H1 (cell line): ENCODE data around the gene THUMPD2. TPM values are rescaled to one million over a fixed set of nuclear protein-coding genes. Genes with fewer than 3 reads are reported as not detected.

Experiments
- CTCF ChIA-PET: fragments of 300-600 bp; sonication (Branson Sonifier 250); formaldehyde crosslinking; loops from one replicate; lab custom pipeline; 2021; ENCODE audit not compliant: partially characterized antibody; lab: Charles Lee
- POLR2A ChIA-PET: fragments of 300-600 bp; sonication (Branson Sonifier 250); formaldehyde crosslinking; loops from one replicate; lab custom pipeline; 2021; ENCODE audit warnings: inconsistent platforms; ENCODE audit not compliant: partially characterized antibody; lab: Charles Lee
- DNase-seq, 2 experiments: peaks; one replicate each; pipeline versions ENCODE4 v3.0.0 to v3.0.0-alpha.2; 2010 to 2022; ENCODE audit warnings: low spot score in 2 of 2, low read depth in 1 of 2, mixed read lengths in 1 of 2
- FAIRE-seq: peaks from 2 replicates; lab custom pipeline; 2011; peaks lifted over from hg19 to GRCh38; lab: Jason Lieb, UNC
- H2AFZ ChIP-seq: 2 replicates; pipeline ENCODE4 v1.8.1; 2012; ENCODE audit warnings: low read length, inconsistent platforms
- H2AK5ac ChIP-seq: 2 replicates; pipeline ENCODE4 v1.6.1; 2013; ENCODE audit warnings: low read depth, low read length
- H2BK120ac ChIP-seq: replicated peaks from 2 replicates; pipeline ENCODE3; 2013; ENCODE audit warnings: low read depth, low read length, inconsistent platforms
- H2BK12ac ChIP-seq: 2 replicates; pipeline ENCODE4 v1.6.1; 2013; ENCODE audit warnings: low read depth, low read length
- H2BK15ac ChIP-seq: 2 replicates; pipeline ENCODE4 v1.6.1; 2013; ENCODE audit warnings: low read length
- H2BK20ac ChIP-seq: 2 replicates; pipeline ENCODE4 v1.6.1; 2013; ENCODE audit warnings: low read length
- H2BK5ac ChIP-seq: 2 replicates; pipeline ENCODE4 v1.6.1; 2013; ENCODE audit warnings: low read depth, low read length
- H3K14ac ChIP-seq: 2 replicates; pipeline ENCODE4 v1.6.1; 2013; ENCODE audit warnings: inconsistent platforms; ENCODE audit not compliant: insufficient read length
- H3K18ac ChIP-seq: 2 replicates; pipeline ENCODE4 v1.6.1; 2013; ENCODE audit warnings: low read length; ENCODE audit errors: extremely low read depth
- H3K23ac ChIP-seq: 2 replicates; pipeline ENCODE4 v1.6.1; 2013; ENCODE audit warnings: inconsistent platforms; ENCODE audit not compliant: insufficient read length
- H3K23me2 ChIP-seq: 2 replicates; pipeline ENCODE4 v1.6.1; 2013; ENCODE audit warnings: low read depth, low read length
- H3K27ac ChIP-seq: 2 replicates; pipeline ENCODE4 v1.6.1; 2011; ENCODE audit warnings: low read depth, low read length, inconsistent platforms
- H3K27me3 ChIP-seq, 4 experiments: replicated peaks in 1 of 4; 1 replicate in 1 of 4; 2 replicates in 3 of 4; pipeline versions ENCODE4 v1.6.1 to v1.8.1; 2011 to 2013; ENCODE audit warnings: low read length in 3 of 4, mild to moderate bottlenecking in 3 of 4, inconsistent platforms in 2 of 4, mixed read lengths in 2 of 4, moderate library complexity in 1 of 4; ENCODE audit not compliant: control insufficient read depth in 3 of 4, insufficient read depth in 3 of 4; ENCODE audit errors: extremely low read depth in 1 of 4
- H3K36me3 ChIP-seq, 4 experiments: 2 replicates each; pipeline versions ENCODE4 v1.6.1 to v1.8.1; 2011 to 2013; ENCODE audit warnings: mild to moderate bottlenecking in 4 of 4, low read length in 3 of 4, moderate library complexity in 2 of 4, control low read depth in 1 of 4, inconsistent platforms in 1 of 4; ENCODE audit not compliant: insufficient read depth in 4 of 4, control insufficient read depth in 2 of 4
- H3K4ac ChIP-seq: replicated peaks from 2 replicates; pipeline ENCODE3; 2013; ENCODE audit warnings: low read length, low read depth, mixed read lengths, inconsistent platforms; ENCODE audit not compliant: insufficient read length
- H3K4me1 ChIP-seq, 4 experiments: replicated peaks in 1 of 4; 1 replicate in 1 of 4; 2 replicates in 3 of 4; pipeline versions ENCODE4 v1.6.1 to v1.8.1; 2011 to 2013; ENCODE audit warnings: low read length in 3 of 4, inconsistent platforms in 2 of 4, mixed read lengths in 1 of 4; ENCODE audit not compliant: insufficient read depth in 4 of 4, control insufficient read depth in 3 of 4
- H3K4me2 ChIP-seq, 2 experiments: 2 replicates each; pipeline versions ENCODE4 v1.6.1 to v1.8.1; 2011 to 2013; ENCODE audit warnings: low read depth in 2 of 2, low read length in 2 of 2, control low read depth in 1 of 2, inconsistent platforms in 1 of 2, mild to moderate bottlenecking in 1 of 2; ENCODE audit not compliant: insufficient read depth in 1 of 2
- H3K4me3 ChIP-seq, 4 experiments: fragments of 200-600, 300-600 bp in 1 of 4; sonication (generic), shearing (Covaris generic), sonication (Bioruptor Twin) in 1 of 4; 2 replicates each; pipeline versions ENCODE4 v1.5.1 to v1.8.1; 2011 to 2016; ENCODE audit warnings: low read length in 4 of 4, low read depth in 3 of 4, control low read depth in 2 of 4, inconsistent platforms in 2 of 4, mild to moderate bottlenecking in 2 of 4, mixed read lengths in 1 of 4, moderate library complexity in 1 of 4; ENCODE audit not compliant: insufficient read depth in 2 of 4; ENCODE audit errors: extremely low read depth in 1 of 4
- H3K56ac ChIP-seq: replicated peaks from 2 replicates; pipeline ENCODE3; 2013; ENCODE audit warnings: low read depth, mild to moderate bottlenecking, mixed read lengths, low read length, inconsistent platforms; ENCODE audit not compliant: insufficient read length
- H3K79me1 ChIP-seq: 2 replicates; pipeline ENCODE4 v1.6.1; 2013; ENCODE audit warnings: low read depth, low read length, control low read depth
- H3K79me2 ChIP-seq, 2 experiments: 2 replicates each; pipeline versions ENCODE4 v1.6.1 to v1.8.1; 2012 to 2013; ENCODE audit warnings: low read length in 2 of 2, mild to moderate bottlenecking in 2 of 2, inconsistent platforms in 1 of 2; ENCODE audit not compliant: insufficient read depth in 2 of 2, control insufficient read depth in 1 of 2
- H3K9ac ChIP-seq, 4 experiments: replicated peaks in 1 of 4; 1 replicate in 1 of 4; 2 replicates in 3 of 4; pipeline versions ENCODE4 v1.6.1 to v1.8.1; 2011 to 2013; ENCODE audit warnings: low read depth in 3 of 4, low read length in 3 of 4, control low read depth in 2 of 4, mild to moderate bottlenecking in 2 of 4, moderate library complexity in 2 of 4, inconsistent platforms in 1 of 4; ENCODE audit errors: extremely low read depth in 1 of 4
- H3K9me3 ChIP-seq, 2 experiments: 2 replicates each; pipeline versions ENCODE4 v1.6.1 to v1.8.1; 2012 to 2013; ENCODE audit warnings: mild to moderate bottlenecking in 2 of 2, moderate library complexity in 2 of 2, control low read depth in 1 of 2, inconsistent platforms in 1 of 2, low read depth in 1 of 2, low read length in 1 of 2, mixed read lengths in 1 of 2; ENCODE audit not compliant: insufficient read depth in 2 of 2
- H4K20me1 ChIP-seq, 2 experiments: replicated peaks in 1 of 2; 2 replicates each; pipeline versions ENCODE3 to v1.8.1; 2011 to 2013; ENCODE audit warnings: inconsistent platforms in 2 of 2, low read length in 2 of 2, mild to moderate bottlenecking in 1 of 2; ENCODE audit not compliant: insufficient read depth in 2 of 2, control insufficient read depth in 1 of 2
- H4K5ac ChIP-seq: 2 replicates; pipeline ENCODE4 v1.6.1; 2013; ENCODE audit warnings: low read length, low read depth, mixed read lengths, inconsistent platforms; ENCODE audit not compliant: insufficient read length
- H4K8ac ChIP-seq: 2 replicates; pipeline ENCODE4 v1.8.0; 2013; ENCODE audit warnings: mild to moderate bottlenecking, moderate library complexity, low read length, inconsistent platforms; ENCODE audit not compliant: insufficient read depth; ENCODE audit errors: extremely low read depth
- H4K91ac ChIP-seq: replicated peaks from 2 replicates; pipeline ENCODE3; 2013; ENCODE audit warnings: low read length, mixed read lengths, inconsistent platforms; ENCODE audit not compliant: insufficient read length
- BRCA1 ChIP-seq: IDR thresholded peaks from 2 replicates; pipeline ENCODE4 v1.6.1; 2012; ENCODE audit warnings: low read depth, low read length, improper control_type of control experiment
- CHD1 ChIP-seq: IDR thresholded peaks from 2 replicates; pipeline ENCODE4 v1.6.1; 2012; ENCODE audit warnings: low read depth, low read length, improper control_type of control experiment
- KDM4A ChIP-seq: IDR thresholded peaks from one replicate; pipeline ENCODE4 v1.7.1; 2012; ENCODE audit warnings: low read depth, mild to moderate bottlenecking, moderate library complexity, low read length, inconsistent platforms; ENCODE audit not compliant: severe bottlenecking
- MAFK ChIP-seq: IDR thresholded peaks from 2 replicates; pipeline ENCODE4 v1.6.1; 2012; ENCODE audit warnings: low read depth, mild to moderate bottlenecking, improper control_type of control experiment, low read length
- RAD21 ChIP-seq, 2 experiments: IDR thresholded peaks in 1 of 2; conservative IDR thresholded peaks in 1 of 2; 2 replicates each; pipeline ENCODE4 v1.6.1; 2011; ENCODE audit warnings: low read depth in 2 of 2, low read length in 2 of 2, improper control_type of control experiment in 1 of 2, inconsistent platforms in 1 of 2, mild to moderate bottlenecking in 1 of 2, moderate library complexity in 1 of 2
- RBBP5 ChIP-seq: IDR thresholded peaks from 2 replicates; pipeline ENCODE4 v1.7.1; 2012; ENCODE audit warnings: low read depth, mild to moderate bottlenecking, inconsistent platforms, low read length, moderate library complexity, borderline replicate concordance
- RXRA ChIP-seq: IDR thresholded peaks from 2 replicates; pipeline ENCODE4 v1.6.1; 2011; ENCODE audit warnings: low read depth, mild to moderate bottlenecking, low read length, moderate library complexity; ENCODE audit not compliant: insufficient read depth
- TAF1 ChIP-seq: IDR thresholded peaks from 2 replicates; pipeline ENCODE4 v1.6.1; 2011; ENCODE audit warnings: mild to moderate bottlenecking, low read depth, low read length
- WGBS, 2 experiments: shearing (Covaris generic) in 1 of 2; methylation state at CpG; one replicate each; pipeline versions ENCODE4 v1.1.6 to v1.1.7; 2013 to 2015; ENCODE audit warnings: low lambda C conversion rate in 2 of 2, mixed read lengths in 2 of 2, inconsistent platforms in 1 of 2, low coverage in 1 of 2, missing lambda C conversion rate in 1 of 2; ENCODE audit not compliant: insufficient replicate concordance in 2 of 2, insufficient coverage in 1 of 2, insufficient read length in 1 of 2; ENCODE audit errors: extremely low coverage in 1 of 2, missing lambda C conversion rate in 1 of 2; 5-methylcytosine and 5-hydroxymethylcytosine counted together
- polyA plus RNA-seq, 7 experiments: library from polyadenylated mRNA; depleted of rRNA in 3 of 7; stranded (reverse) in 5 of 7; unstranded in 2 of 7; fragments of >200 nt in 5 of 7; fragments of 200-250 nt in 2 of 7; gene quantifications; 1 replicate in 5 of 7; 2 replicates in 1 of 7; 4 replicates in 1 of 7; pipeline versions ENCODE4 v1.2.1 to v1.2.3, GENCODE V29; 2011 to 2013; ENCODE audit warnings: missing spikeins in 2 of 7, mixed read lengths in 2 of 7
- total RNA-seq: library from RNA; stranded (reverse); fragmentation: NEBNext Ultra II Directional; extraction: Animal tissue kit (Norgen Biotek cat#: 25700); gene quantifications from 2 replicates; pipeline ENCODE4 v1.2.1, GENCODE V29; 2021

The THUMPD2 gene
- total and polyA plus RNA-seq, 2 of the 8 experiments (the other 6 are each of a cell fraction or from before 2014, with no cell fraction given), result 8.6 to 17.0 TPM

GRCh38 chr2:39782591-39782990 lies 3.5 kb upstream of the THUMPD2 start:
- H3K4me1 ChIP-seq, result peaks cover 0 to 4% (median 3%) of the 10 kb centered on the region in 4 experiments; a peak in 5 of 7 replicates
- H2BK12ac ChIP-seq, result no peak overlapping the region
- CTCF ChIA-PET, result interaction anchor here (1.6 kb wide), 1 partner anchor 55 kb away, joined by 5 read pairs; no protein-coding TSS in a partner anchor
- no peak overlapping the region for H2BK15ac ChIP-seq
- no peak overlapping the region for H3K4ac ChIP-seq
- H3K79me1 ChIP-seq, result no peaks in the 10 kb centered on the region
- no peaks in the 10 kb centered on the region for H4K20me1 ChIP-seq
- H3K79me2 ChIP-seq, result peaks cover 0 to 12% of the 10 kb centered on the region in 2 experiments; a peak in 2 of 4 replicates
- no peaks in the 10 kb centered on the region for H3K9me3 ChIP-seq
- no peak overlapping the region for H3K56ac ChIP-seq
- no peak overlapping the region for H2BK20ac ChIP-seq
- no peak overlapping the region for H3K9ac ChIP-seq
- H2BK5ac ChIP-seq, result no peak overlapping the region
- H3K23me2 ChIP-seq, result no peaks in the 10 kb centered on the region; the same call in 1 of the 2 replicates
- no peaks in the 10 kb centered on the region for H3K27me3 ChIP-seq
- H3K23ac ChIP-seq, result no peak overlapping the region
- no peak overlapping the region for H2BK120ac ChIP-seq
- 49% methylated on average over 2 of the region's 2 CpGs; no CpG with 5 or more reads in 1 of the 2 experiments for WGBS, 2 experiments
- FAIRE-seq, result no peak
- POLR2A ChIA-PET, result no interaction called here
- no peaks in the 10 kb centered on the region for H3K36me3 ChIP-seq
- H3K4me3 ChIP-seq, result no peak overlapping the region
- no peak overlapping the region for H3K14ac ChIP-seq
- no peak overlapping the region for H2AFZ ChIP-seq
- H4K91ac ChIP-seq, result no peak overlapping the region
- no peak overlapping the region for H4K5ac ChIP-seq
- no peak overlapping the region for H3K4me2 ChIP-seq
- H2AK5ac ChIP-seq, result no peak overlapping the region
- H3K18ac ChIP-seq, result no peak overlapping the region
- no peak for DNase-seq
- TF ChIP-seq KDM4A (no peak), MAFK (no peak), CHD1 (no peak), RAD21 (IDR thresholded peaks at IDR 0.05 in 1 of 2, conservative IDR thresholded peaks at IDR 0.05 in 1 of 2; ENCODE audit: low read depth in 2 of 2, low read length in 2 of 2) (no peak), RBBP5 (no peak), RXRA (no peak), BRCA1 (no peak), TAF1 (no peak)
- TF ChIP-seq, all 59 proteins: peak for 0
- Histone ChIP-seq H4K8ac (0 out of 2 replicates have a peak overlapping the region, but pooled peaks have one; percentile 15), H3K27ac (no peak overlapping the region)
